Gastroesophageal sphincter (tissue), 4 donors: ENCODE results near the gene ZNF346. TPM values are rescaled to one million over a fixed set of nuclear protein-coding genes. Genes with fewer than 3 reads are reported as not detected.
"Not testable (repeated sequence)": the region's sequence is repeated elsewhere in the genome, so short reads cannot be mapped to it uniquely, and the experiment has no call there.

Experiments used
- ATAC-seq: fragments of 150-250 bp; one replicate; pipeline ENCODE4 v1.9.1; 2016; ENCODE audit warnings: mild to moderate bottlenecking, moderate library complexity
- H3K27ac ChIP-seq, 4 donors: fragments of 200-600 bp; sonication (generic) in 3 of 4; 1 replicate in 3 of 4; 2 replicates in 1 of 4; pipeline ENCODE4 v1.5.1; 2016 to 2019
- H3K27me3 ChIP-seq: fragments of 200-600 bp; sonication (generic); one replicate; pipeline ENCODE4 v1.5.1; 2019
- H3K36me3 ChIP-seq, 2 donors: fragments of 200-600 bp; sonication (generic); one replicate each; pipeline ENCODE4 v1.5.1; 2019; ENCODE audit warnings: control low read depth in 1 of 2
- H3K4me1 ChIP-seq, 3 donors: fragments of 200-600 bp; sonication (generic); 1 replicate in 2 of 3; 2 replicates in 1 of 3; pipeline ENCODE4 v1.5.1; 2016 to 2019; ENCODE audit warnings: control low read depth in 2 of 3
- H3K4me3 ChIP-seq, 2 donors: fragments of 200-600 bp; sonication (generic); one replicate each; pipeline ENCODE4 v1.5.1; 2019; ENCODE audit warnings: mild to moderate bottlenecking in 1 of 2, moderate library complexity in 1 of 2
- H3K9me3 ChIP-seq, 3 donors: fragments of 200-600 bp; sonication (generic); one replicate each; pipeline ENCODE4 v1.5.1; 2017 to 2019; ENCODE audit warnings: control low read depth in 2 of 3
- CTCF ChIP-seq, 4 experiments: fragments of 200-600 bp in 2 of 4; fragments of 450-650 bp in 2 of 4; sonication (generic) in 1 of 4; IDR thresholded peaks; one replicate each; pipeline ENCODE4 v1.5.1; 2017 to 2019; ENCODE audit warnings: antibody characterized with exemption in 4 of 4, mild to moderate bottlenecking in 2 of 4, moderate library complexity in 2 of 4
- EP300 ChIP-seq: sonication (generic); formaldehyde crosslinking; IDR thresholded peaks from one replicate; pipeline ENCODE4 v1.6.1; 2017; ENCODE audit warnings: antibody characterized with exemption, mild to moderate bottlenecking
- POLR2A ChIP-seq, 2 donors: fragments of 450-650 bp; IDR thresholded peaks; one replicate each; pipeline ENCODE4 v1.6.1; 2017; ENCODE audit warnings: antibody characterized with exemption in 2 of 2, mild to moderate bottlenecking in 2 of 2, moderate library complexity in 1 of 2
- POLR2AphosphoS5 ChIP-seq: sonication (generic); formaldehyde crosslinking; IDR thresholded peaks from one replicate; pipeline ENCODE4 v1.6.1; 2017; ENCODE audit warnings: antibody characterized with exemption
- WGBS, 2 donors: methylation state at CpG; one replicate each; pipeline ENCODE4 v1.1.5; 2018; ENCODE audit warnings: low coverage in 1 of 2; 5-methylcytosine and 5-hydroxymethylcytosine counted together
- total RNA-seq, 4 donors: library from RNA; depleted of rRNA; stranded (reverse); fragments of >200 nt; gene quantifications; one replicate each; pipeline ENCODE4 v1.1.0, GENCODE V29; 2016

Gene ZNF346
- 10 to 100 TPM; 12.9 to 16.9 (median 14.2) TPM for total RNA-seq

GRCh38 chr5:177022386-177023302 is at the start of gene ZNF346:
ZNF346 (plus strand) TSS chr5:177022696; CDS start chr5:177022739, 43 bp downstream.
- Histone ChIP-seq H3K36me3 (peaks cover 0 to 5% of the 10 kb centered on the region in 2 donors), H3K4me3 (peak within 1 kb of the TSS; percentile 79 to 87), H3K4me1 (peaks cover 0 to 36% (median 8%) of the 10 kb centered on the region in 3 donors), H3K27ac (peak within 1 kb of the TSS; percentile 73 to 94 (median 90)), H3K9me3 (no peaks in the 10 kb centered on the region), H3K27me3 (no peaks in the 10 kb centered on the region)
- peak; percentile 27 for TF ChIP-seq POLR2AphosphoS5
- TF ChIP-seq CTCF (IDR thresholded peaks at IDR 0.05) = peak in 3 of 4 experiments; percentile 52 to 71 (median 59)
- peak; percentile 55 to 62 for TF ChIP-seq POLR2A (IDR thresholded peaks at IDR 0.05)
- TF ChIP-seq EP300 = no peak
- peak; percentile 93 for ATAC-seq
- WGBS, 2 donors = 0% methylated on average over 12 to 26 of the region's 77 CpGs

- Histone ChIP-seq H3K27me3 (no peaks in the 10 kb centered on the region), H3K36me3 (peaks cover 0 to 51% of the 10 kb centered on the region in 2 donors), H3K9me3 (no peaks in the 10 kb centered on the region), H3K27ac (no peak overlapping the region), H3K4me1 (peaks cover 0 to 5% (median 0%) of the 10 kb centered on the region in 3 donors), H3K4me3 (no peak overlapping the region)
- 72 to 81% methylated on average over 2 to 3 of the region's 3 CpGs for WGBS, 2 donors
- TF ChIP-seq POLR2AphosphoS5 = no peak
- no peak for ATAC-seq
Observed at GRCh38 chr5:176979669-176980068, 42.8 kb upstream of the ZNF346 start.

- H3K36me3 ChIP-seq = peaks cover 0 to 41% of the 10 kb centered on the region in 2 donors
- H3K27me3 ChIP-seq = no peaks in the 10 kb centered on the region
- H3K4me3 ChIP-seq = no peak overlapping the region
- WGBS, 2 donors = 88 to 94% methylated on average over 7 of the region's 7 CpGs
- no peaks in the 10 kb centered on the region for H3K9me3 ChIP-seq
- H3K27ac ChIP-seq = no peak overlapping the region
- no peak for ATAC-seq
- H3K4me1 ChIP-seq = peaks cover 0 to 3% (median 0%) of the 10 kb centered on the region in 3 donors
- no peak for TF ChIP-seq POLR2AphosphoS5
- TF ChIP-seq CTCF (IDR thresholded peaks at IDR 0.05) = no peak
- TF ChIP-seq POLR2A (IDR thresholded peaks at IDR 0.05) = no peak
- TF ChIP-seq EP300 = no peak
Observed at GRCh38 chr5:176980818-176981217, 41.7 kb upstream of the ZNF346 start.

- not testable (repeated sequence) for ATAC-seq
Observed at GRCh38 chr5:176983112-176983511, 39.4 kb upstream of the ZNF346 start.

GRCh38 chr5:176983593-176983992 is 38.9 kb upstream of the ZNF346 start:
- not testable (repeated sequence) for ATAC-seq, H3K4me3 ChIP-seq, H3K9me3 ChIP-seq, H3K27ac ChIP-seq, H3K27me3 ChIP-seq
- no CpG with 5 or more reads among the region's 21 CpGs for WGBS, 2 donors
- Histone ChIP-seq H3K4me1 (peaks cover 0 to 14% (median 0%) of the 10 kb centered on the region in 3 donors), H3K36me3 (peaks cover 0 to 37% of the 10 kb centered on the region in 2 donors)

More at GRCh38 chr5:176983112-176983511, 39.4 kb upstream of the ZNF346 start:
- peaks cover 0 to 38% of the 10 kb centered on the region in 2 donors for H3K36me3 ChIP-seq
- H3K4me1 ChIP-seq, H3K9me3 ChIP-seq, H3K27ac ChIP-seq, H3K27me3 ChIP-seq, H3K4me3 ChIP-seq: not testable (repeated sequence)
- 0 to 76% methylated on average over 1 to 5 of the region's 13 CpGs for WGBS, 2 donors

- WGBS, 2 donors = no CpG with 5 or more reads among the region's 28 CpGs
- H3K27me3 ChIP-seq, ATAC-seq, H3K27ac ChIP-seq, H3K9me3 ChIP-seq, H3K4me3 ChIP-seq: not testable (repeated sequence)
- H3K36me3 ChIP-seq = peaks cover 0 to 33% of the 10 kb centered on the region in 2 donors
- peaks cover 0 to 17% (median 0%) of the 10 kb centered on the region in 3 donors for H3K4me1 ChIP-seq
Observed at GRCh38 chr5:176984176-176984575, 38.3 kb upstream of the ZNF346 start.

- no peak overlapping the region for H3K27ac ChIP-seq
- no peaks in the 10 kb centered on the region for H3K9me3 ChIP-seq
- no peaks in the 10 kb centered on the region for H3K27me3 ChIP-seq
- H3K36me3 ChIP-seq = peaks cover 0 to 20% of the 10 kb centered on the region in 2 donors
- WGBS, 2 donors = 84 to 86% methylated on average over 2 of the region's 2 CpGs
- TF ChIP-seq CTCF (IDR thresholded peaks at IDR 0.05) (no peak), EP300 (no peak), POLR2A (IDR thresholded peaks at IDR 0.05) (no peak), POLR2AphosphoS5 (no peak)
- no peak overlapping the region for H3K4me3 ChIP-seq
- H3K4me1 ChIP-seq = peaks cover 0 to 26% (median 0%) of the 10 kb centered on the region in 3 donors
- ATAC-seq = no peak
Observed at GRCh38 chr5:176985516-176985915, 37.0 kb upstream of the ZNF346 start.
